GM21423 (cell line): Measurements from ENCODE around the gene CNTNAP2.

Source experiments
- ATAC-seq: cut with Tn5 transposase; IDR thresholded peaks from one replicate; pipeline ENCODE4 v1.9.1; 2021; ENCODE audit warnings: mild to moderate bottlenecking, moderate library complexity; ENCODE audit not compliant: unreplicated experiment

Gene CNTNAP2

DNA sequence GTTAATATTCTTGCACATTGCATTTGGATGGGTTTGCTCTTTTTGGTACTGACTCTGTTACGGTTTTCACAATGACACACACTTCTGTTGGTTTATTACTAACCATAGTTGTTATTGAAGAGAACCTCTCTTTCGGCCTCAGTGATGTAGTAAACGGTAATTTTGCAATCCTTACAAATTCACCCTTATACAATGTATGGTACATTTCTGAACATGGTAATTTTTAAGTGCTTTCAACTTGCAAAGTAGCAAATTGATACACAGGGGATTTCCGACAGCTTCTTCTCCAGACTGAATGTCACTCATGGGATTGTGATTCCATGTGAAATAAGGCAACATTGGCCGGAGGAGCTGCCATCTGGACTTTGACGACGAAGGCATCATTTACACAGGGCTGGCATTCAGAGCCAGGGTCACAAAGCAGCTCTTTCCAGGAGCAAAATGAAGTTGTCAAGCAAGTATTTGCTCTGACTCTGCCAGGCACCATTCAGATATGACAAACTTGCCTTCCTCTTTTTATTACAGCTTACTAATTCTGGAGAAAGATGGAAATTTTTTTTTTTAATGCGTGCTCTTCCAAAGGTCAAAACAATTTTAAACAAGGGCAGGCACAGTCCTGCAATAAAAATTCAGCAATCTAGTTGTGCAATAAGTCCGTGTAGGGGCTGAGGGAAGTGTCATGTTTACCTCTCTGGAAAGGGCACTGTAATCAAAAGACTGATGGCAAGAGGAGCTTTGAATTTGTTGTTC is 1762.5 kb downstream of the CNTNAP2 start:
- no peak for ATAC-seq

DNA sequence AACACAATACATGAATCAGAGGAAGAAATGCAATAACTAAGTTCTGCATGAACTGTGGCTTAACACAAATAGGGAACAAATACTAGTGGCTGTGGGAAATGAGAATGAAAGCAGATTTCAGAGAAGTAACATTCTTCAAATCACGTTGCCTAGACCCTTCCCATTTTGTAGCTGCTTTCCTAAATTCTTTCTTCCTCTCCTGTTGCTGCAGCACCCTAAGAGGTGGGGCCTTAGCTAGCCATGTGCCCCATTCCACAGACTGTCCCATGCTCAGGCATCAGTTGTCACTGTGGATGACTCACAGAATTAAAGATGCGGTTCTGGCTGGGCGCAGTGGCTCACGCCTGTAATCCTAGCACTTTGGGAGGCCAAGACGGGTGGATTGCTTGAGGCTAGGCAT is 1769.3 kb downstream of the CNTNAP2 start:
- ATAC-seq, result no peak

DNA sequence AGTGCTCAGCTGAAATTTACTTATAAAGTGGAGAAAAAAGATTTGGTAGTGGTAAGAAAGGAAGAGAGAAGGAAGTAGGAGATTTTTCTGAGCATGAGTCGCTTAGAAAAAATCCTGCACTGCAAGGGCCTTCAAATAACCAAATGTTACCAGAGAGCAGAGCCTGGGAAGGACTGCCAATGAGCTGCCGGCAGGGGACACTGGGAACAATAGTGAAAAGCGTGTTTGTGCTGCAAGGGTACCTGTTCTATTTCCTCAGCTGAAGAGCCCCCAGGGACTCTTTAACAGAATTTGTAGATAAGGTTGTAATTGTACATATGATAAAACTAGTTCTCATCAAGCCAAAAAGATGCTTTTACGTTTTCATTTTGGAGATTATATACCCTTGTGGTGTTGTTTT is 1777.7 kb downstream of the CNTNAP2 start:
- ATAC-seq, result no peak

DNA sequence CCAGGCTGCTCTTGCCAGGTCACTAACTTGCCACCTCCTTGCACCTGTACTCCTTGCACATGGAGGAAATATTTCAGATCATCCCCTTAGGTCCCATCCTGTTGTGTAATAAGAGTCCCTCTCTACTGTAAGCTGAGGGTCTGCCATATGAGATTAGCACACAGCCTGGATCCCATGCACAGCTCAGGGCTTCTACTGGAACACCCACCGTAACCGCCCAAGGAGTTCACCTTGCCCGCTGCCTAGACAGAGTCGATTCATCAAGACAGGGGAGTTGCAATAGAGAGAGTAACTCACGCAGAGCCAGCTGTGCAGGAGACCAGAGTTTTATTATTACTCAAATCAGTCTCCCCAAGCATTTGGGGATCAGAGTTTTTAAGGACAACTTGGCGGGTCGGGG is 1779.5 kb downstream of the CNTNAP2 start:
- no peak for ATAC-seq

DNA sequence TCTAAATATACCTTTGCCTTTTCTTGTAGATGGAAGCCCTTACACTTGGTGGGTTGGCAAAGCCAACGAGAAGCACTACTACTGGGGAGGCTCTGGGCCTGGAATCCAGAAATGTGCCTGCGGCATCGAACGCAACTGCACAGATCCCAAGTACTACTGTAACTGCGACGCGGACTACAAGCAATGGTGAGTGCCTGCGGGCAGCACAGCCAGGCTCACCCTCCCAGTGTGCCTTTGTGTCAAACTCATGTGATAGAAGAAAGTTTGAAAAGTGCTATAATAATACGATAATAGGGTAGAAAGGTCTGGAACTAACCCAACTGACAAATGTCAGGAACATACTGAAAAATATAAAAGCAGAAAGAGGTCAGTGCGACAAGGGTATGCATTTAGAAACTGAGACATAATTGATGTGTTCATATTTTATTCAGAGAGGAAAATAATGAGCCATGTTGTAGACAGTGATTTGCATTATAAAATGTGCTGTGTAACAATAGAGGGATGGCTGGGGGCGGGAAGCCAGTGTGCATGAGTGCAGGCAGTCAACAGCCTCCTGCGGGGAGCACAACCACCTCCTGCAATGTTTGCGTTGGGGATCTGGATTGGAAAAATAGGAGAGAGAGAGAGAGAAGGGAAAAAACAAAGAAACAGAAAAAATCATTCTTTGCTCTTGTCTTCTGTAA is 1787.1 kb downstream of the CNTNAP2 start:
- ATAC-seq, result no peak

DNA sequence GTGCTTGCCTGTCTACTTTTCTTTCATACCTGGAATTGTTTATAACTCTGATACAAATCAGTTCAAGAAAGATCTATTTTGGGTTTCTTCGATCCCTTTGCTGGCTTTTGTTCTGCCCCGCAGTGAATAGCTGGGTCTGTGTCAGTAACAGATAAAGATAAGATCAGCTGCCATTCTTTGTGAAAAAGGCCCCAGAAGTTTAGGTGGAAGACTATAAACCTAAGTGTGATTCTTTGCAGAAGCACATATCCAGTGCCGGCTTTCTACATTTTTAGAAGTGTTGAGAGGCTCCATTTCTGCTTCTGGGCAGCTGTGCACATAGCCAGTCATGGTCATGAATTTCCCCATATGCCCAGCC is 1787.6 kb downstream of the CNTNAP2 start:
- ATAC-seq, result no peak

GRCh38 chr7:147909431-147910148 is 1793.0 kb downstream of the CNTNAP2 start:
- no peak for ATAC-seq

GRCh38 chr7:147911201-147911601 is 1794.6 kb downstream of the CNTNAP2 start:
- no peak for ATAC-seq

- no peak for ATAC-seq
Measured at GRCh38 chr7:147912291-147912690, 1795.7 kb downstream of the CNTNAP2 start.

DNA sequence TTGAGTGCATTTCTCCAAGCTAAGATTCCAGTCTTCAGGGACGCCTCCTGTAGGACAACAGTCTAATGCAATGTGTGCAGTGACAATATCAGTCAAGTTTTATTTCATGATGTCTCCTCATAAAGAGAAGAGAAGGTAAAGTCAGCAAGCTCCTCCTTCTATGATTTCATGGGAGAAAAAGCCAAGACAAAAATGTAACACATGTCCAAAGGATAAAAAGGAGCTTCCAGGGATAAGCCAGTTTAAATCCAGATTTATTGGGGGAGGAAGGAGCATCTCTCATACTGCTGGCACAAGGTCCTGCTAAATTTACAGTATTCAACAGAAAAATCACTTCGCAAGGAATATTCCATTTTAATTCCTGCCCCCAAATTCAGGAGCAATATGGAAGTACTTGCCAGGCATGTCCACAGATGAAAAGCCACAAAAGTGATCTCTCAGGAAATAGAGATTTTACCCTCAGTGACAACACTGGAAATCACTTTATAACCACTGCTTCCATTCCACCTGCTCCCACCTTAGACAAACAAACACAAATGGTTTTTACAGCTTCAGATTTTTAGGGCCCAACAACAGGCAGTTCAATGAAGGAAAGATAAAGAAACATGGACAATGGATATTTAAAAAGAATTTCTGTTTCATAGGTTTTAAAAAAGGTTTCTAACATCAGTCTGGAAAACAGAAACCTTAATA is 1796.5 kb downstream of the CNTNAP2 start:
- ATAC-seq, result no peak

GRCh38 chr7:147915781-147916180 is 1799.2 kb downstream of the CNTNAP2 start:
- ATAC-seq, result no peak

DNA sequence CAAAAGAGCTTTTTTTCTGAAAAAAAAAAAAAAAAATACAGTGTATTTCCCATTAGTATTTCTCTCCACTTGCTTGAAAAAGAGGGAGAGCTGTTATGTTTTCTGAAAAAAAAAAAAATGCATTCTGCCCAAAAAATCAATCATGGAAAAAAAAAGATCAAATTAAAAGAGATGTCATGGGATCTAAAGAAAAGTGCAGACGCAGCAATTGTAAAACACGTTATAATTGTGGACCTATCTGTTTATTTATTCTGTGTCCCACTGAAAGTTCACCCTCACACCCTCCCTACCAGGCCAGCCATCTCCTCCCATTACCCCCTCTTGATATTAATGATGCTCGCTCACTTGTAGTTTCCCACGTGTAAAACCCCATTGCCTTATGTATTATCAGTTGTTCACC is 1800.0 kb downstream of the CNTNAP2 start:
- ATAC-seq, result no peak

DNA sequence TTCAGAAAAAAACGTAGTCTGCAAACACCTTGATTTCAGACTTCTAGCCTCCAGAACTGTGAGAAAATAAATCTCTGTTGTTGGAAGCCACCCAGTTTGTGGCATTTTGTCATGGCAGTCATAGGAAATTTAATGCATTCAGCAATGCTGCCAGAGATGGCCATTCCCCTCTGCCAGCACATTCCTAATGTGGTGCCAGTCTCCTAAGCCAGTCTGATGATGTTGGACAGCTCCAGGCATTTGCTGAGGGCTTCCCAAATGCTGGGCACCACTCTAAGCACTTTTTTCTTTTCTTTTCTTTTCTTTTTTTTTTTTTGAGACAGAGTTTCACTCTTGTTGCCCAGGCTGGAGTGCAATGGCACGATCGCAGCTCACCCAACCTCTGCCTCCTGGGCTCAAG is 1807.2 kb downstream of the CNTNAP2 start:
- no peak for ATAC-seq

GRCh38 chr7:147937428-147937827 is 1820.8 kb downstream of the CNTNAP2 start:
- no peak for ATAC-seq

DNA sequence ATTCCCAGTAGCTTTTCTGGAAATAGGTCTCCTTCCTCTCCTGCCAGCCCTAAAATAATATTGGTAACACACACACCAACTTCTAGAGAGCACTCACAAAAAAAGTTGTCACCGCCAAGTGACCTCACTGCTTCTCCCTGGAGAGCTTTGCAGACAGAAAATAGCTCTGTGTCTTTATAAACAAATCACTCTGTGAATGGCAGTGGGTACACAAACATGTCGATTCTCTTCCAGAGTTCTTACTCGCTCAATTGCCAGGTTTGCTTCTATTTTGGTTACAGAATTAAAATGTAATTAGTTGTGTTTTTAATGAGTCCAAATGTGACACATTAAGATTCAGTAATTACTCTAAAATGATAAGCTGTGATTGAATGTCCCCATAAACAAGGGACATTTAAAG is 1824.8 kb downstream of the CNTNAP2 start:
- no peak for ATAC-seq

GRCh38 chr7:147944321-147944720 is 1827.7 kb downstream of the CNTNAP2 start:
- ATAC-seq, result no peak

GRCh38 chr7:147952918-147953317 is 1836.3 kb downstream of the CNTNAP2 start:
- no peak for ATAC-seq

DNA sequence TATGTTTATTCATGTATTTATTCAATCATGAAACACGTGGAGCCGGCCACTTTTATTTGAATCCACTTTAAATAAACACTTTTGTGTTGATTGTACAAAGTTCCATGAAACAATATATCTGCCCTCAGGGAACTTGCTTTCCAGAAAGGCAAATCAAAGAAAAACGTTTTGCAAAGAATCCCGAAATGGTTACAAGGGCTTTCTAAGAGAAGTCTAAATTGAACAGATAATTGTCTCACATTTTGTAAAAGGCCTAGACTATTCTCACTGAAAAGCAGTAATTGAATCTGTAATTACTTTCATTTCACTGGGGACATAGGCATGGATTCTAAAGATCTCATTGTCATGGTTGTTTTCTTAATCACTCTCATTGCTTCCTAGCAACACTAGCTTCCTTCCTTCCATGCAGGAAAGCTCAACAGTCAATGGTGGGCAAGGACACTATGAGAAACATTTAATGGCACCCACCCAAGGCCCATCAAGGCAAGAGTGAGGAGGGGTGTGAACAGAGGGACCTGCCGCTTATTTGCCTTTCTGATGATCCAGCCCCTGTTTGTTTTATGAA is 1851.5 kb downstream of the CNTNAP2 start:
- no peak for ATAC-seq

GRCh38 chr7:147971606-147972110 is 1855.1 kb downstream of the CNTNAP2 start:
- no peak for ATAC-seq

DNA sequence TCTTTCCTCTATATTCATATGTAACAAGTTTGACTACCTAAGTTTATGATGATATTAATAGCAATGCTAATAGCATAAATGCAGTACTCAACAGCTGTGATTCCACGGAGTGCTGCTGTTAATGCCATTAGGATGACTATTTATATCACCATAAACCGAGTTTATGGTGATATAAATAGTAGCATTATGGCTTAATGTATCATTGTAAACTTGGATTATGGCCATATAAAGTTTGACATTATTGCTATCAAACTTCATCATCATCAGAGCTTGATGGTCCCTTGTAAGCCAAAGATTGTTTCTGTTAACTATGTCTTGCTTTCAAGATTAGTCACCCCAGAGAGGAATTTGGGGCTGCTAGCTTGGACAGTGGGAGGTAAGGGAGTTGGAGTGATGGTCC is 1861.6 kb downstream of the CNTNAP2 start:
- no peak for ATAC-seq

GRCh38 chr7:147978651-147979050 is 1862.0 kb downstream of the CNTNAP2 start:
- ATAC-seq, result no peak
